GM21381 (cell line): Measurements from ENCODE around the gene KCNQ5.
"Not testable (repeated sequence)": the region's sequence is repeated elsewhere in the genome, so short reads cannot be mapped to it uniquely, and the experiment has no call there.

Source experiments
- ATAC-seq: cut with Tn5 transposase; IDR thresholded peaks from one replicate; pipeline ENCODE4 v1.9.1; 2021; ENCODE audit warnings: mild to moderate bottlenecking, moderate library complexity; ENCODE audit not compliant: unreplicated experiment

The KCNQ5 gene

GRCh38 chr6:73156793-73157767 is 535.2 kb downstream of the KCNQ5 start:
- no peak for ATAC-seq

GRCh38 chr6:73157870-73158269 is 536.0 kb downstream of the KCNQ5 start:
- no peak for ATAC-seq

GRCh38 chr6:73169111-73169510 is 547.2 kb downstream of the KCNQ5 start:
- ATAC-seq, result no peak

GRCh38 chr6:73169633-73170032 is 547.8 kb downstream of the KCNQ5 start:
- ATAC-seq, result no peak

GRCh38 chr6:73174646-73175045 is 552.8 kb downstream of the KCNQ5 start:
- no peak for ATAC-seq

GRCh38 chr6:73176057-73176456 is 554.2 kb downstream of the KCNQ5 start:
- no peak for ATAC-seq

- peak; percentile 47 for ATAC-seq
These were observed 555.5 kb downstream of the KCNQ5 start for GRCh38 chr6:73177221-73177944.

- ATAC-seq, result no peak
These were observed 558.3 kb downstream of the KCNQ5 start for GRCh38 chr6:73180076-73180738.

- peak; percentile 80 for ATAC-seq
These were observed 559.1 kb downstream of the KCNQ5 start for GRCh38 chr6:73180763-73181619.

GRCh38 chr6:73182021-73182607 is 560.2 kb downstream of the KCNQ5 start:
- no peak for ATAC-seq

GRCh38 chr6:73193302-73193701 is 571.4 kb downstream of the KCNQ5 start:
- ATAC-seq, result not testable (repeated sequence)

- no peak for ATAC-seq
These were observed 572.9 kb downstream of the KCNQ5 start for GRCh38 chr6:73194744-73195143.

GRCh38 chr6:73200247-73200646 is 578.4 kb downstream of the KCNQ5 start:
- ATAC-seq, result no peak

GRCh38 chr6:73200735-73201134 is 578.9 kb downstream of the KCNQ5 start:
- no peak for ATAC-seq

- no peak for ATAC-seq
These were observed 581.2 kb downstream of the KCNQ5 start for GRCh38 chr6:73203098-73203497.

- no peak for ATAC-seq
These were observed 582.4 kb downstream of the KCNQ5 start for GRCh38 chr6:73204252-73204651.

- ATAC-seq, result no peak
These were observed 585.5 kb downstream of the KCNQ5 start for GRCh38 chr6:73207221-73207837.

GRCh38 chr6:73209117-73209516 is 587.3 kb downstream of the KCNQ5 start:
- ATAC-seq, result no peak

- no peak for ATAC-seq
These were observed 595.0 kb downstream of the KCNQ5 start for GRCh38 chr6:73216859-73217258.

GRCh38 chr6:73225396-73225795 is 603.5 kb downstream of the KCNQ5 start, which contains the start of gene KHDC1L:
KHDC1L (minus strand) TSS chr6:73225496; CDS start chr6:73225408, 88 bp downstream.
- ATAC-seq, result no peak
